Mammary epithelial cell (primary cell): ENCODE data around the gene GOLGA8A.
"Not testable (repeated sequence)": the region's sequence is repeated elsewhere in the genome, so short reads cannot be mapped to it uniquely, and the experiment has no call there.

Source experiments
- CTCF ChIP-seq, 2 donors: IDR thresholded peaks in 1 of 2; conservative IDR thresholded peaks in 1 of 2; 2 replicates each; pipeline ENCODE4 v1.5.1; 2011 to 2012; ENCODE audit warnings: inconsistent platforms in 2 of 2, low read length in 2 of 2, mild to moderate bottlenecking in 2 of 2, control low read depth in 1 of 2, low read depth in 1 of 2; ENCODE audit not compliant: insufficient read depth in 1 of 2; ENCODE audit errors: extremely low read depth in 1 of 2
- EZH2 ChIP-seq: IDR thresholded peaks from 2 replicates; pipeline ENCODE4 v1.6.1; 2012; ENCODE audit warnings: low read length, inconsistent platforms, borderline replicate concordance

- TF ChIP-seq CTCF (conservative IDR thresholded peaks at IDR 0.05 in 1 of 2, IDR thresholded peaks at IDR 0.05 in 1 of 2; ENCODE audit: extremely low read depth in 1 of 2, insufficient read depth in 1 of 2, low read depth in 1 of 2, low read length in 2 of 2); EZH2: not testable (repeated sequence)
Observed at GRCh38 chr15:34433956-34434626, 3.5 kb downstream of the GOLGA8A start.
